NCI-H1694 treated with DMSO at 0.1 percent for 48 hours (cell line): ENCODE measurements around the gene SPATS2L.

Experiments
- DNase-seq: peaks from one replicate; lab custom pipeline; 2025; lab: John Stamatoyannopoulos, UW

The SPATS2L gene

GRCh38 chr2:200446612-200447011 lies 140.1 kb downstream of the SPATS2L start:
- no peak for DNase-seq

- no peak for DNase-seq
These were observed 140.8 kb downstream of the SPATS2L start for GRCh38 chr2:200447139-200447855.

DNA sequence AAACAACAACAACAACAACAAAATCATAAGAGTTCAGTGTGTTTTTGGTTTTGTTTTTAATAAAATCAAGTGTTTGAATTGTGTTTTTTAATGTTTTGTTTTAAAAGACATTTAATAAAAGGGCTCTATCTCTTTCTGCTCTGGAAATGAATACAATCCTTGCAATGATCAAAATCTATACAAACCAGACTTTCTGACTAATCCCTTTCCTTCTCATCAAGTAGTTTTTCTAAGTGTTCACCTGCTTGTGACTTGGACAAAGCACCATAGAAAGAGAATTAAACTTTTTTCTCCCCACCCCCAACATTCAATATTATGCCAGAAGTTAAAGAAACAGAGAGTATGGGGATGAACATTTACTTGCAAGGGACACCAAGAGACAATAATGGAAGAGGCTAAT lies 142.0 kb downstream of the SPATS2L start:
- no peak for DNase-seq

- DNase-seq = no peak
These were observed 142.7 kb downstream of the SPATS2L start for GRCh38 chr2:200449149-200449548.

DNA sequence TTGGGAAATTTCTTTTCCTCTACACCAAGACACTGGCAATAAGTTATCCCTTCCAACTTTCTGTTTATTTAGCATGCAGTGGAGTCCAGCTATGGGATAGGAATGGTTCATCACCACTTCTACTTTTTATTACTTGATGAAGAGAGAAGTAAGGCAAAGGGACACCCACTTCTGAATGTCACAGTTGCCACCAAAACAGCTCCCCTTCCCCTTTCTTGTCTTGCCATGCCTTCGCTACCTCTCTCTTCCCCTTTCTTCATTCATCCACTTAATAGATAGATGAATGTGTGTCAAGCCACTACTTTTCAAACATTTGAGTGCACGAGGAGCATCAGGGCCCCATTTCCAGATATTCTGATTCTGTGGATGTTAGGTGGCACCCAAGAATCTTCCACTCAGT lies 143.8 kb downstream of the SPATS2L start:
- no peak for DNase-seq

DNA sequence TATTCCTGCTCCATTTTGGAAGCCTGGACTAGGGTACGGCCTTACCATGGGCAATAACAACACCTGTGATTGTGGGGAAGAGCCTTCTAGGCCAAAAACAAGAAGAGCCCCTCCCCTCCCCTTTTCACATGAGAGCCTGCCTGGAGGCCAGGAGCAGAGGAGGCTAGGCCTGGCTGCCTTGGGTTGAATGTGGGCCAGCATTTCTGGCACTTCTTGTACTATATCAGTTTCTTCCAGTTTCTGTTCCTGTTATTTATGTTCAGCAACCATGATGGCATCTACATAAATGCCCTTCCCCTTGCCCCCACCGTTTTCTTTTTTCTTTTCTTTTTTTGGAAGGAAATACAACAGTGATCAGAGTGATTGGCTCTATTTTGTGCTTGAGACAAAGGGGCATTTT lies 145.0 kb downstream of the SPATS2L start:
- DNase-seq = no peak

DNA sequence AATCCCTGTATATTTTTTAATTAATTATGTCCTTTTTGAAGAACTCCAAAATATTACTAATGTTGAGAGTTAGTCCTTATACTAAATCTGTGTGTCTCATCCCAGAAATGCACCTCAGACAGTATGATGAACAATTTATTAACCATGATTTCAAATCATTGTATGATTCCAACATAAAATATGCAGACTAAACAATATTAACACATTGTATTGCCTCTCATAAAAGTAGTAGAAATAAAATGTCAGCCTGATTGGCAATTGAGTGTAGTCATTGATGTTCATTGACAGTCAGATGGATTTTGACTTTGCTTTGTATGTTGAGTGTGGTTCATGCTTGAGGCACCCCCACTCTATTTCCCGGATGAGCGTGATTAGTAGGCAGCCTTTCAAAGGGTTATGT lies 145.9 kb downstream of the SPATS2L start:
- no peak for DNase-seq

GRCh38 chr2:200453142-200453852 lies 146.8 kb downstream of the SPATS2L start:
- DNase-seq = no peak

DNA sequence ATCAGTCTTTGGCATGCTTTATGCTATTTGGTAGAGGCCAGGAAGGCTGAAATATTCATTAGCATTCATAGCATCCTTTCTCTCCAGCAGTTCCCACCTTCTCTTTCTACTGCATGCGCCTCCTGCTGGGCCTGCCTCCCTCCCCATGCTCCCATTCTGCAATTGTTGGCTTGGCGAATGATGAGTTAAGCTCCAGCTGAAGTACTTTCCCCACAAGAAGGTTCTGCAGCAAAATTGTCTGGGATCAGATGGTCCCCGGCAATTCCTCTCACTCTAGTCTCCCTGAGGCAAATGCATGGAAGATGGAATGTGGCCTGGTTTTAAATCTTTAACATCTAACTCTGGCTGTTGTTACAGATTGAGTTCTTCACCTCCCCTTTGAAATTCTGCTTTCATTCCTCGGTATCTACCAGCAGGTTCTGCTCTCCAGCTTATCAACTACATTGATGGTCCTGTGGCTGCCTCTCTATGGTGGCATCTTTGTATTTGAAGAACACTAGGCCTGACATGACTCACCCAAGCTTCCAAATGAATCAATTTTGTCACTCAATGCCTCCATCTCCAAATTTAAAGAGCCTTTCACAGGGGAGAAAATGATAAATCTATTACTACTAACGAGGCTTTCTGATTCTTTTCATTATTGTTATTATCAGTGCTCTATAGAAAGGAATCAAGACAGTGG lies 147.5 kb downstream of the SPATS2L start:
- no peak for DNase-seq

- no peak for DNase-seq
These were observed 148.7 kb downstream of the SPATS2L start for GRCh38 chr2:200454927-200455801.

GRCh38 chr2:200455958-200456421 lies 149.5 kb downstream of the SPATS2L start:
- no peak for DNase-seq

- no peak for DNase-seq
These were observed 150.1 kb downstream of the SPATS2L start for GRCh38 chr2:200456567-200456966.

GRCh38 chr2:200459101-200459500 lies 152.6 kb downstream of the SPATS2L start:
- no peak for DNase-seq

DNA sequence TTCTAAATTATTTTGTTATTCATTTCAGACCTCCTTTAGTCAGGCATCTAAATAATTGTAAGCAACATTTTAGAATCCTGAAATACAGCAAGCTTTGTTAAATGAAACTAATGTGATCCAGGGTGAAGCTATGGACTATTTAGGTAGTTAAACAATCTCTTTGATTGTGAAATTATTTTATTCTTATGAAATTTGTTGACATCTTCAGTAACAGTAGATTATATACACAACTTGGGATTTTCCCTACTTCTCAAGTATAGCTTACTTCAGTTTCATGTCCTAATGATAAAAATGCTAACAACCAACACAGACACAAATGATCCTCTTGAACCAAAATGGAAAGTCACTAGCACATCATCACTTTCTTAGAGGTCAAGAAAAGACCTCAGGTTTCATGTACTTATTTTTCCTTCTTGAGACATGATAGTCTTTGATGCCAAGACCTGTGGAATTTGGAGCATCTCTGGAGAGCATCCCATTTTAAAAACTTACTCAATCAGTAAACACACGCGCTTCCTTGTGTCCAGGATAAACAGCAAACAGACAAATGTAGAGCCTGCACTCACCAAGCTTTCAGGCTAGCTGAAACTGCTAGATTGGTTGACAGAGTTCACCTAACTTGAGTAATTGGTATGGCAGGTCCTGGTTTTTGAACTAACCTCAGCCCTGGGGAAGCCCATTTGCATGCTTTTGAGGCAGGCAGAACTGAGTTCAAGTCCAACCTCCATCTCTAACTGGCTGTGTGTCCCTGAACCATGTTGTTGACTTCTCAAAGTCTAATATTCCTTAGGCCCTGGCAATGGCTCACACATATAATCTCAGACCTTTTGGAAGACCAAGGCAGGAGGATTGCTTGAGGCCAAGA lies 155.6 kb downstream of the SPATS2L start:
- DNase-seq = no peak

- no peak for DNase-seq
These were observed 157.0 kb downstream of the SPATS2L start for GRCh38 chr2:200463452-200463851.

DNA sequence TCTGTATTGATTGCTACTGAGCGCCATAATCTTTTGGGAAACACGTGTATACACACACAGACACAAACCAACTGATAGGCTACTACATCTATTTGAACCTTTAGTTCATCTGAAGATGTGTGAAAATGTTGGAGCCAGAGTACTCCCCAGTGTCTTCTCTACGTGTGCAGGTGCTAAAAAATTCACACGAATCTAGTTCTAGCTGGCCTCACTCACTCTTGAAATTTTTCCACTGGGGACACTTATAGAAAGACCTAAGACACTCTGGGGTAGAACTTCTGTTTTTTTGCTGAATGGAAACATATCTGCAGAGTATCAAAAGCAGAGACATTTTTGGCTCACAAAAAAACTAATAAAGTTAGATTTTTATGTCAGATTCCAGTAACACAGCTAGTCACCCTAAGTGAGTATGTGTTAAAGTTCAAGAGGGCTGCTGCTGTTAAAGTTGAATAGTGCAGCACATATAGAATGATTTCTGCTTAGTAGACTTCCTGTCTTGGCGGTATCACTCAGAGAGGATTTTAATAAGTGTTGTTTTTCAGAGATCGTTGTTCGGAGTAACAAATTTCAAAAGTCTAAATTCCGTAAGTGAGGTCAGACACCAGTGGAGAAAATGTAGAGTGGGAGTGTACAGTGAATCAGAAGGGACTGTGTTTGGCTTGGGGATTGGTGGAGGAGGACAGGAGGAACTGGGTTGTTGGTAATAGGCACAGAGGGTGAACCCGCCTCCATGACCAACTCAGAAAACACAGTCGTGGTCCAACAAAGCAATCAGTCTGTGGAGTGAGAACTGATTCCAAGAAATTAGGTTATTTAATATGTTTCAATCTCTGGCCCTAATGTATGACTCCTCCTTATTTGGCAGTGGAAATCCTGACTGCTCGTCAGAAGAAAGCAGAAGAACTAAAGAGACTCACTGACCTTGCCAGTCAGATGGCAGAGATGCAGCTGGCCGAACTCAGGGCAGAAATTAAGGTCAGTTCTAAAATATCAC lies 160.2 kb downstream of the SPATS2L start:
- no peak for DNase-seq

- no peak for DNase-seq
These were observed 161.6 kb downstream of the SPATS2L start for GRCh38 chr2:200467806-200468681.

GRCh38 chr2:200469708-200470211 lies 163.3 kb downstream of the SPATS2L start:
- no peak for DNase-seq

DNA sequence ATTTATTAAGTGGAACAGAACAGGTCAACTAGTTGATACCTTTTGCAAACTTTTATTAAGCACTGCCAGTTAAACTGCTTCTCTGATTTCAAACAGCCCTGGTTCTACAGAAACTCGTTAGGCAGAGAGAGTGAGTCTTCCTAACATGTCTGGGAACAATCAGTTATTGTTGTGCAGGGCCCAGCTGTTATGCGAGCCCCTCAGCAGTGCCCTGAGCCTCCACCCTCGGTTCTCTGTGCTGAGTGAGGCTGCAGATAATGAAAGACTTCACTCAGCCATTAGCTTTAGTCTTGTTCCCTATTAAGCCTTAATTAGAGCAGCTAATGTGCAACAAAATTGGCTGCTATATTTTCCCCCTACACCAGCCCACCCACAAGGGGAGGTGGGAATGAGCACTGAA lies 163.7 kb downstream of the SPATS2L start:
- DNase-seq = no peak
